C1 segment of cervical spinal cord (tissue), 14 donors: ENCODE measurements around the gene DUXA.

ENCODE experiments used
- DNase-seq, 14 donors: peaks; one replicate each; lab custom pipeline; 2025; lab: John Stamatoyannopoulos, UW

The DUXA gene

GRCh38 chr19:57105976-57106721 lies 61.1 kb downstream of the DUXA start:
- DNase-seq: no peak
